Endothelial cell (in vitro differentiated cells): ENCODE measurements around the gene RIBC1. TPM values are rescaled to one million over a fixed set of nuclear protein-coding genes. Genes with fewer than 3 reads are reported as not detected.

Experiments used
- DNase-seq: peaks from one replicate; pipeline ENCODE4 v3.0.0; 2021; ENCODE audit warnings: low spot score
- H3K27ac Mint-ChIP-seq: one replicate; pipeline ENCODE4 v1.8.0; 2021; ENCODE audit warnings: mixed read lengths, inconsistent platforms; ENCODE audit not compliant: unreplicated experiment
- H3K27me3 Mint-ChIP-seq: one replicate; pipeline ENCODE4 v1.8.0; 2021; ENCODE audit warnings: mild to moderate bottlenecking, moderate library complexity, mixed read lengths, inconsistent platforms; ENCODE audit not compliant: unreplicated experiment
- H3K36me3 Mint-ChIP-seq: one replicate; pipeline ENCODE4 v1.8.0; 2021; ENCODE audit warnings: mild to moderate bottlenecking, low read depth, mixed read lengths, inconsistent platforms; ENCODE audit not compliant: unreplicated experiment
- H3K4me1 Mint-ChIP-seq: one replicate; pipeline ENCODE4 v1.8.0; 2021; ENCODE audit warnings: mild to moderate bottlenecking, mixed read lengths, inconsistent platforms; ENCODE audit not compliant: unreplicated experiment
- H3K4me3 Mint-ChIP-seq: one replicate; pipeline ENCODE4 v1.8.0; 2021; ENCODE audit warnings: mild to moderate bottlenecking, mixed read lengths, inconsistent platforms; ENCODE audit not compliant: unreplicated experiment
- H3K9me3 Mint-ChIP-seq: one replicate; pipeline ENCODE4 v1.8.0; 2021; ENCODE audit warnings: mixed read lengths, inconsistent platforms; ENCODE audit not compliant: unreplicated experiment
- CTCF ChIP-seq: fragments of 200-600 bp; sonication (generic); IDR thresholded peaks from one replicate; pipeline ENCODE4 v1.5.0; 2021; ENCODE audit warnings: antibody characterized with exemption; ENCODE audit not compliant: unreplicated experiment
- microRNA-seq: library from miRNA; unstranded; fragments of <30 nt; microRNA quantifications from one replicate; pipeline ENCODE4, GENCODE V29; 2020; ENCODE audit not compliant: unreplicated experiment
- total RNA-seq: library from RNA; stranded (reverse); fragmentation: NEBNext Ultra II Directional; extraction: Animal tissue kit (Norgen Biotek cat#: 25700); gene quantifications from one replicate; pipeline ENCODE4 v1.2.1, GENCODE V29; 2021; ENCODE audit not compliant: unreplicated experiment

The RIBC1 gene
- total RNA-seq, 1 donor from 2014 or later, result 0.97 TPM

- Mint-ChIP-seq H3K9me3 (no peaks in the 10 kb centered on the region), H3K36me3 (no peaks in the 10 kb centered on the region), H3K27ac (no peak overlapping the region), H3K27me3 (no peaks in the 10 kb centered on the region), H3K4me3 (no peak overlapping the region), H3K4me1 (no peaks in the 10 kb centered on the region)
- no peak for DNase-seq
- no peak for TF ChIP-seq CTCF
Measured at GRCh38 chrX:53471346-53471745, 48.7 kb downstream of the RIBC1 start.

- no peak for TF ChIP-seq CTCF
- no peaks in the 10 kb centered on the region for H3K27me3 Mint-ChIP-seq
- no peak overlapping the region for H3K4me3 Mint-ChIP-seq
- H3K9me3 Mint-ChIP-seq, result no peaks in the 10 kb centered on the region
- H3K36me3 Mint-ChIP-seq, result no peaks in the 10 kb centered on the region
- no peak for DNase-seq
- no peaks in the 10 kb centered on the region for H3K4me1 Mint-ChIP-seq
- no peak overlapping the region for H3K27ac Mint-ChIP-seq
Measured at GRCh38 chrX:53474707-53475106, 52.0 kb downstream of the RIBC1 start.

- no peak for TF ChIP-seq CTCF
- Mint-ChIP-seq H3K4me1 (no peaks in the 10 kb centered on the region), H3K36me3 (no peaks in the 10 kb centered on the region), H3K27me3 (no peaks in the 10 kb centered on the region), H3K27ac (no peak overlapping the region), H3K9me3 (no peaks in the 10 kb centered on the region), H3K4me3 (no peak overlapping the region)
- no peak for DNase-seq
Measured at GRCh38 chrX:53476371-53476770, 53.7 kb downstream of the RIBC1 start.

- Mint-ChIP-seq H3K9me3 (no peaks in the 10 kb centered on the region), H3K36me3 (no peaks in the 10 kb centered on the region), H3K27me3 (no peaks in the 10 kb centered on the region), H3K4me3 (no peak overlapping the region), H3K4me1 (no peaks in the 10 kb centered on the region), H3K27ac (no peak overlapping the region)
- TF ChIP-seq CTCF, result no peak
- no peak for DNase-seq
Measured at GRCh38 chrX:53479301-53479700, 56.6 kb downstream of the RIBC1 start.

Small RNAs within 50 kb of the gene (microRNA-seq; reads per million reads assigned to microRNA genes)
- gene MIR6857, result 0.83 reads per million, percentile 7 among the genes with 10 or more reads in this experiment

Other genes starting within 250 kb of the RIBC1 start
- 132 TPM for gene KDM5C, start 197.7 kb upstream of the RIBC1 start, total RNA-seq
- 38.9 TPM for gene IQSEC2, start 141.3 kb upstream of the RIBC1 start, total RNA-seq
- gene SMC1A, start 219 bp upstream of the RIBC1 start, total RNA-seq, result 55.6 TPM
- 81.1 TPM for gene HSD17B10, start 11.5 kb downstream of the RIBC1 start, total RNA-seq